K562 (cell line): ENCODE results near the gene XPO6. TPM values are rescaled to one million over a fixed set of nuclear protein-coding genes. Genes with fewer than 3 reads are reported as not detected.

Experiments used
- ATAC-seq: fragments of 200-7000 bp; cut with Tn5 transposase; 3 replicates; pipeline ENCODE4 v1.9.1; 2020; ENCODE audit warnings: moderate library complexity
- BruUV-seq: library from RNA; stranded (reverse); fragments of 400-500 nt; replicated peaks from 2 replicates; lab custom pipeline; 2021; lab: Mats Ljungman, UMichigan
- CTCF ChIA-PET: fragments of 300-600 bp; formaldehyde crosslinking; extraction: SDS; loops from one replicate; lab custom pipeline; 2021; ENCODE audit warnings: low intra/inter-chr PET ratio; lab: Yijun Ruan, JAX
- POLR2A ChIA-PET: fragments of 300-600, 350-650 bp; sonication (Branson Sonifier 250); formaldehyde crosslinking; extraction: SDS; loops from one replicate; lab custom pipeline; 2021; ENCODE audit warnings: antibody characterized with exemption, inconsistent platforms; lab: Yijun Ruan, JAX
- DNase-seq, 4 experiments: peaks; one replicate each; pipeline versions ENCODE4 v3.0.0 to v3.0.0-alpha.2; 2011 to 2018; ENCODE audit warnings: low spot score in 3 of 4, mixed read lengths in 3 of 4; ENCODE audit errors: extremely low read depth in 1 of 4
- FAIRE-seq: peaks from 2 replicates; lab custom pipeline; 2011; peaks lifted over from hg19 to GRCh38; lab: Jason Lieb, UNC
- H2AFZ ChIP-seq: 2 replicates; pipeline ENCODE4 v1.6.0; 2011; ENCODE audit warnings: low read depth, low read length, control low read depth, inconsistent platforms
- H3K27ac ChIP-seq: fragments of 200-600 bp; 3 replicates; pipeline ENCODE4 v1.8.0; 2011; ENCODE audit warnings: low read depth, mild to moderate bottlenecking, control low read depth, inconsistent platforms, low read length, moderate library complexity, mixed read lengths; ENCODE audit errors: extremely low read depth
- H3K27me3 ChIP-seq, 2 experiments: fragments of 300-600 bp in 1 of 2; 2 replicates in 1 of 2; 3 replicates in 1 of 2; pipeline versions ENCODE4 v1.6.0 to v1.8.0; 2011; ENCODE audit warnings: inconsistent platforms in 2 of 2, low read length in 2 of 2, mild to moderate bottlenecking in 1 of 2, mixed read lengths in 1 of 2, moderate library complexity in 1 of 2; ENCODE audit not compliant: control insufficient read depth in 2 of 2, insufficient read depth in 2 of 2
- H3K36me3 ChIP-seq: fragments of 300-600 bp; 3 replicates; pipeline ENCODE4 v1.8.0; 2011; ENCODE audit warnings: mild to moderate bottlenecking, low read length, inconsistent platforms; ENCODE audit not compliant: control insufficient read depth, insufficient read depth
- H3K4me1 ChIP-seq, 2 experiments: fragments of 200-600 bp in 1 of 2; replicated peaks in 1 of 2; 2 replicates in 1 of 2; 3 replicates in 1 of 2; pipeline versions ENCODE4 v1.5.1 to v1.8.0; 2011; ENCODE audit warnings: inconsistent platforms in 2 of 2, low read length in 2 of 2, mild to moderate bottlenecking in 1 of 2, mixed read lengths in 1 of 2, moderate library complexity in 1 of 2; ENCODE audit not compliant: control insufficient read depth in 2 of 2, insufficient read depth in 2 of 2
- H3K4me2 ChIP-seq: 2 replicates; pipeline ENCODE4 v1.6.1; 2011; ENCODE audit warnings: low read length, control low read depth, inconsistent platforms, mixed read lengths; ENCODE audit not compliant: insufficient read depth
- H3K4me3 ChIP-seq: fragments of 200-600 bp; sonication (generic), shearing (Covaris generic); 2 replicates; pipeline ENCODE4 v1.5.1; 2016; ENCODE audit warnings: control low read depth, inconsistent platforms
- H3K79me2 ChIP-seq: fragments of 200-600 bp; 3 replicates; pipeline ENCODE4 v1.8.0; 2011; ENCODE audit warnings: low read length, inconsistent platforms; ENCODE audit not compliant: control insufficient read depth, insufficient read depth
- H3K9ac ChIP-seq, 2 experiments: 2 replicates each; pipeline versions ENCODE4 v1.6.0 to v1.6.1; 2011; ENCODE audit warnings: low read depth in 2 of 2, low read length in 2 of 2, control low read depth in 1 of 2, inconsistent platforms in 1 of 2, mild to moderate bottlenecking in 1 of 2, mixed read lengths in 1 of 2; ENCODE audit not compliant: insufficient read depth in 1 of 2
- H3K9me1 ChIP-seq: one replicate; pipeline ENCODE4 v1.6.0; 2011; ENCODE audit warnings: inconsistent platforms, mild to moderate bottlenecking, low read length, moderate library complexity; ENCODE audit not compliant: control insufficient read depth, insufficient read depth
- H3K9me3 ChIP-seq: replicated peaks from 2 replicates; pipeline ENCODE4 v1.5.1; 2011; ENCODE audit warnings: low read depth, low read length, inconsistent platforms; ENCODE audit not compliant: control insufficient read depth, insufficient read depth
- H4K20me1 ChIP-seq: replicated peaks from 2 replicates; pipeline ENCODE4 v1.6.1; 2011; ENCODE audit warnings: low read length, inconsistent platforms, mixed read lengths; ENCODE audit not compliant: control insufficient read depth, insufficient read depth
- ATF6 ChIP-seq: sonication (generic); formaldehyde crosslinking; IDR thresholded peaks from 2 replicates; pipeline ENCODE4 v1.4.0; 2020; ENCODE audit warnings: mild to moderate bottlenecking, missing genetic modification reagents
- CBX5 ChIP-seq: IDR thresholded peaks from 2 replicates; pipeline ENCODE4 v1.6.1; 2014; ENCODE audit warnings: low read depth, borderline replicate concordance
- CEBPB ChIP-seq: fragments of 450-650 bp; IDR thresholded peaks from 2 replicates; pipeline ENCODE4 v1.6.1; 2016; ENCODE audit warnings: missing genetic modification characterization, missing compliant biosample characterization
- DMBX1 ChIP-seq: fragments of 250-450 bp; sonication (Bioruptor Pico); IDR thresholded peaks from 2 replicates; pipeline ENCODE4 v1.8.0; 2022; ENCODE audit warnings: inconsistent platforms, mild to moderate bottlenecking, moderate library complexity, borderline replicate concordance
- EP300 ChIP-seq: IDR thresholded peaks from 2 replicates; pipeline ENCODE4 v1.6.1; 2012; ENCODE audit warnings: low read length, improper control_type of control experiment
- ETS1 ChIP-seq: conservative IDR thresholded peaks from 2 replicates; pipeline ENCODE4 v1.6.1; 2011; ENCODE audit warnings: low read depth, mild to moderate bottlenecking, low read length; ENCODE audit not compliant: control insufficient read depth
- MCM7 ChIP-seq, 2 experiments: fragments of 450-650 bp; IDR thresholded peaks; 2 replicates each; pipeline ENCODE4 v1.6.1; 2016 to 2018
- MLLT1 ChIP-seq, 2 experiments: fragments of 450-650 bp; IDR thresholded peaks; 2 replicates each; pipeline ENCODE4 v1.6.1; 2016
- NELFE ChIP-seq: IDR thresholded peaks from 2 replicates; pipeline ENCODE4 v1.6.1; 2011; ENCODE audit warnings: mild to moderate bottlenecking; ENCODE audit not compliant: insufficient read depth, insufficient read length
- RB1 ChIP-seq: fragments of 450-650 bp; IDR thresholded peaks from 2 replicates; pipeline ENCODE4 v1.6.1; 2017; ENCODE audit warnings: low read depth, mild to moderate bottlenecking
- SREBF2 ChIP-seq: sonication (generic); formaldehyde crosslinking; IDR thresholded peaks from 2 replicates; pipeline ENCODE4 v1.4.0; 2020; ENCODE audit warnings: mild to moderate bottlenecking, missing genetic modification reagents
- THRB ChIP-seq: fragments of 450-650 bp; formaldehyde crosslinking; conservative IDR thresholded peaks from 2 replicates; pipeline ENCODE4 v1.4.0; 2022; ENCODE audit warnings: mild to moderate bottlenecking, missing genetic modification characterization
- ZBTB5 ChIP-seq: fragments of 450-650 bp; IDR thresholded peaks from 2 replicates; pipeline ENCODE4 v1.6.1; 2017; ENCODE audit warnings: antibody characterized with exemption
- ZBTB8A ChIP-seq: fragments of 450-650 bp; IDR thresholded peaks from 2 replicates; pipeline ENCODE4 v1.6.1; 2018; ENCODE audit warnings: mild to moderate bottlenecking, moderate library complexity; ENCODE audit not compliant: partially characterized antibody
- ZFP36 ChIP-seq: fragments of 150-350 bp; IDR thresholded peaks from 2 replicates; pipeline ENCODE4 v1.6.1; 2018; ENCODE audit warnings: low read length, low read depth; ENCODE audit not compliant: partially characterized antibody
- ZNF445 ChIP-seq: fragments of 250-450 bp; sonication (Bioruptor Pico); IDR thresholded peaks from 2 replicates; pipeline ENCODE4 v1.4.0; 2020; ENCODE audit warnings: low read depth, mild to moderate bottlenecking, moderate library complexity
- WGBS: fragments of 100-300 bp; shearing (Covaris generic); methylation state at CpG from one replicate; pipeline ENCODE4 v1.1.6; 2016; ENCODE audit warnings: low coverage, mixed read lengths; ENCODE audit not compliant: insufficient coverage; ENCODE audit errors: missing lambda C conversion rate; 5-methylcytosine and 5-hydroxymethylcytosine counted together
- in situ Hi-C: fragments of 300-500 bp; cut with MboI; formaldehyde crosslinking; loops from 4 replicates; pipeline ENCODE4 v1.15.0; 2018; ENCODE audit warnings: inconsistent platforms, mixed read lengths
- intact Hi-C: fragments of 100-400 bp; cut with micrococcal nuclease; formaldehyde crosslinking; loops from 2 replicates; pipeline ENCODE4 v1.14.2; 2022
- polyA plus RNA-seq, 8 experiments: library from polyadenylated mRNA; depleted of rRNA in 4 of 8; stranded (reverse) in 5 of 8; unstranded in 3 of 8; fragments of >200 nt; fragmentation: Nextera tagmentation in 2 of 8; fragmentation: Illumina TruSeq in 1 of 8; extraction: Ambion mirVana in 2 of 8; extraction: Trizol in 1 of 8; gene quantifications; 2 replicates each; pipeline versions ENCODE4 v1.2.1 to v1.2.3, GENCODE V29; 2011 to 2014; ENCODE audit warnings: inconsistent platforms in 1 of 8, missing spikeins in 1 of 8
- total RNA-seq, 7 experiments: library from RNA; depleted of rRNA in 6 of 7; stranded (reverse); fragments of >200 nt in 6 of 7; fragmentation: Illumina TruSeq in 2 of 7; extraction: Trizol in 2 of 7; gene quantifications; 2 replicates each; pipeline versions ENCODE4 v1.2.1 to v1.2.3, GENCODE V29; 2011 to 2021; ENCODE audit warnings: low replicate concordance in 1 of 7

XPO6 gene
- total and polyA plus RNA-seq, 9 of the 15 experiments (the other 6 are each of a cell fraction or from before 2014, with no cell fraction given): 11.2 to 196 (median 119) TPM

DNA sequence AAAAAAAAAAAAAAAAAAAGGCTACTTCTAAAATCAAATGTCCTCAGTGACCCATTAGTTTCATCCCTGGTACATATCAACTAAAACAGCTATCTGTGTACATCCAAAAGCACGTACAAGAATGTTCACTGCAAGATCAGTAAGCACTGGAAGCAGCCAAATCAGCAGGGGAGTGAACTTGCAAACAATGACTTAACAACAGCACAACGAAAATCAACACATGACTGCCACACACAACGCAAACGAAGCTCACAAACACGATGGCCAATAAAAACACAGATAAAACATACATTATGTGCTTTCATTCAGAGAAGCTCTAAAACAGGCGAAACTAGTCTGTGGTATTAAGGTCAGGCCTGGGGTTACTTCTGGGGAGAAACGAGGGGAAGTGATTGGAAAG lies 60.6 kb downstream of the XPO6 start:
- ChIA-PET CTCF (no interaction called here), POLR2A (interaction anchor here (1.2 to 2.1 kb wide), 2 partner anchors 9 to 13 kb away, joined by 5 to 10 read pairs; no protein-coding TSS in a partner anchor)
- H2AFZ ChIP-seq: no peak overlapping the region
- no peaks in the 10 kb centered on the region for H3K4me1 ChIP-seq
- in situ Hi-C loops (no loop called here), intact Hi-C loops (no loop called here)
- H3K36me3 ChIP-seq: peaks cover 98% of the 10 kb centered on the region
- DNase-seq: no peak
- WGBS: 89% methylated on average over 7 of the region's 7 CpGs
- ATAC-seq: no peak
- no peaks in the 10 kb centered on the region for H3K9me1 ChIP-seq
- BruUV-seq: no TSS peak
- H3K27me3 ChIP-seq: no peaks in the 10 kb centered on the region
- H3K9ac ChIP-seq: no peak overlapping the region
- no peak for FAIRE-seq
- H3K4me2 ChIP-seq: no peak overlapping the region
- no peaks in the 10 kb centered on the region for H4K20me1 ChIP-seq
- no peak overlapping the region for H3K27ac ChIP-seq
- no peaks in the 10 kb centered on the region for H3K9me3 ChIP-seq
- peaks cover 11% of the 10 kb centered on the region; the same call in 2 of the 3 replicates for H3K79me2 ChIP-seq
- no peak overlapping the region for H3K4me3 ChIP-seq
- TF ChIP-seq THRB (CRISPR knock-in tag) (no peak), CEBPB (no peak), ZBTB5 (no peak), ZBTB8A (no peak), MCM7 (IDR thresholded peaks at IDR 0.05) (no peak), SREBF2 (CRISPR knock-in tag) (no peak), NELFE (no peak), MLLT1 (IDR thresholded peaks at IDR 0.05) (no peak), ZFP36 (no peak), RB1 (no peak), DMBX1 (no peak), ATF6 (CRISPR knock-in tag) (no peak), ETS1 (no peak), ZNF445 (CRISPR knock-in tag) (no peak), CBX5 (no peak), EP300 (no peak)
